T-cell (primary cell): ENCODE data around the gene DSG1. TPM values are rescaled to one million over a fixed set of nuclear protein-coding genes. Genes with fewer than 3 reads are reported as not detected.

Experiments used
- ATAC-seq, 4 experiments: fragments of 200-7000 bp in 3 of 4; fragments of 150-1000 bp in 1 of 4; cut with Tn5 transposase; replicated peaks in 1 of 4; 1 replicate in 3 of 4; 2 replicates in 1 of 4; pipeline ENCODE4 v1.10.0; 2021; ENCODE audit warnings: moderate library complexity in 3 of 4, mild to moderate bottlenecking in 2 of 4, moderate number of reproducible peaks in 1 of 4
- CTCF ChIA-PET, 2 donors: fragments of 300-600 bp; sonication (Branson Sonifier 250); formaldehyde crosslinking; loops; one replicate each; lab custom pipeline; 2022; ENCODE audit warnings: antibody characterized with exemption in 2 of 2; lab: Charles Lee
- POLR2A ChIA-PET, 2 donors: fragments of 300-600 bp; sonication (Branson Sonifier 250); formaldehyde crosslinking; loops; one replicate each; lab custom pipeline; 2022; ENCODE audit warnings: antibody characterized with exemption in 2 of 2; lab: Charles Lee
- DNase-seq, 35 experiments: peaks; one replicate each; pipeline versions ENCODE4 v3.0.0 to v3.0.0-alpha.2; 2013 to 2023
- H3K27ac ChIP-seq: one replicate; pipeline ENCODE4 v1.5.1; 2013; ENCODE audit warnings: low read length
- H3K27me3 ChIP-seq, 2 experiments: replicated peaks in 1 of 2; 1 replicate in 1 of 2; 2 replicates in 1 of 2; pipeline versions ENCODE4 v1.6.1 to v1.7.0; 2013; ENCODE audit warnings: low read length in 1 of 2, mixed read lengths in 1 of 2; ENCODE audit not compliant: control insufficient read depth in 2 of 2, insufficient read depth in 2 of 2; ENCODE audit errors: extremely low read depth in 1 of 2
- H3K36me3 ChIP-seq, 2 donors: 1 replicate in 1 of 2; 2 replicates in 1 of 2; pipeline versions ENCODE4 v1.6.1 to v1.7.0; 2013; ENCODE audit warnings: low read length in 1 of 2; ENCODE audit not compliant: control insufficient read depth in 2 of 2, insufficient read depth in 1 of 2; ENCODE audit errors: extremely low read depth in 1 of 2
- H3K4me1 ChIP-seq, 2 experiments: 1 replicate in 1 of 2; 2 replicates in 1 of 2; pipeline versions ENCODE4 v1.6.1 to v1.7.0; 2013; ENCODE audit warnings: low read length in 2 of 2, mixed read lengths in 1 of 2; ENCODE audit not compliant: insufficient read depth in 2 of 2, control insufficient read depth in 1 of 2; ENCODE audit errors: extremely low read depth in 1 of 2
- H3K4me3 ChIP-seq, 2 donors: 1 replicate in 1 of 2; 2 replicates in 1 of 2; pipeline versions ENCODE4 v1.5.1 to v1.7.0; 2013; ENCODE audit warnings: mild to moderate bottlenecking in 2 of 2, low read length in 1 of 2, moderate library complexity in 1 of 2; ENCODE audit not compliant: control insufficient read depth in 1 of 2; ENCODE audit errors: extremely low read depth in 1 of 2
- H3K9me3 ChIP-seq: 2 replicates; pipeline ENCODE4 v1.7.0; 2013
- H3K27ac Mint-ChIP-seq, 2 donors: one replicate each; pipeline ENCODE4 v1.8.0; 2020 to 2021; ENCODE audit warnings: mild to moderate bottlenecking in 2 of 2, mixed read lengths in 2 of 2
- H3K27me3 Mint-ChIP-seq, 2 donors: one replicate each; pipeline ENCODE4 v1.8.0; 2021 to 2022; ENCODE audit warnings: mixed read lengths in 2 of 2
- H3K36me3 Mint-ChIP-seq: one replicate; pipeline ENCODE4 v1.8.0; 2021; ENCODE audit warnings: mixed read lengths
- H3K4me1 Mint-ChIP-seq, 3 donors: one replicate each; pipeline ENCODE4 v1.8.0; 2020 to 2022; ENCODE audit warnings: mixed read lengths in 3 of 3, mild to moderate bottlenecking in 1 of 3
- H3K4me3 Mint-ChIP-seq, 3 donors: one replicate each; pipeline ENCODE4 v1.8.0; 2020 to 2022; ENCODE audit warnings: mild to moderate bottlenecking in 3 of 3, mixed read lengths in 3 of 3, moderate library complexity in 3 of 3
- H3K9me3 Mint-ChIP-seq, 3 donors: one replicate each; pipeline ENCODE4 v1.8.0; 2020 to 2022; ENCODE audit warnings: mixed read lengths in 3 of 3
- WGBS: methylation state at CpG from one replicate; pipeline ENCODE4 v1.1.5; 2013; ENCODE audit warnings: missing lambda C conversion rate; ENCODE audit not compliant: insufficient coverage; 5-methylcytosine and 5-hydroxymethylcytosine counted together
- total RNA-seq, 35 experiments: library from RNA in 6 of 35; stranded (reverse) in 6 of 35; fragments of 120-200 nt in 1 of 35; gene quantifications; one replicate each; pipeline versions ENCODE4 v1.2.1 to v1.2.4 and lab custom pipeline; 2013 to 2026

The DSG1 gene
- total RNA-seq, 5 donors from 2014 or later (not counting 1 experiment from before 2014, with no cell fraction given) = not detected

DNA sequence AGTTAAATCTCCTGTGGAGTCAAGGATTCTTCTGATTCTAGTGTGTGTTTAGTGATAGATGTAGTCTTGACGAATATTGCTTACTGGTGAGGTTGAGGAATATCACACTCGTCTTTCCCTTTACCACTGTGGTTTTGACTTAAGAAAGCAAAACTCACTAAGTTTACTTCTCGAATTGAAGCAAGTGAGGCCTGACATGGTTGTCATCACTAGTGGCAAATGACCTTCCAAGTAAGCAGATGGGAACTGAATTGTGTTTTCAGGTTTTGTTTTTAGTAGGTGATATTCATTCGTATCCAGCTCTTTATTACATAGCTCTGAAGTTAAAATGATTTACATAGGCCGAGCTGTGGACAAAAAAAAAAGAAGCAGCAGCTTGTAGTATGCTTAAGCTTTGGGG is 38.1 kb downstream of the DSG1 start:
- Histone ChIP-seq H3K4me1 (no peaks in the 10 kb centered on the region), H3K9me3 (no peaks in the 10 kb centered on the region), H3K36me3 (no peaks in the 10 kb centered on the region), H3K4me3 (no peak overlapping the region), H3K27me3 (no peaks in the 10 kb centered on the region), H3K27ac (no peak overlapping the region)
- ChIA-PET POLR2A (interaction anchor here in 1 of 2 donors (0.6 kb wide), 1 partner anchor 99 kb away, joined by 3 read pairs; no protein-coding TSS in a partner anchor), CTCF (no interaction called here)
- no peak overlapping the region for H3K27ac Mint-ChIP-seq
- no peaks in the 10 kb centered on the region for H3K27me3 Mint-ChIP-seq
- H3K36me3 Mint-ChIP-seq = no peaks in the 10 kb centered on the region
- no CpG with 5 or more reads among the region's 5 CpGs for WGBS
- H3K9me3 Mint-ChIP-seq = peaks cover 0 to 10% (median 7%) of the 10 kb centered on the region in 3 donors
- H3K4me1 Mint-ChIP-seq = no peaks in the 10 kb centered on the region
- H3K4me3 Mint-ChIP-seq = no peak overlapping the region
- no peak for ATAC-seq
- no peak for DNase-seq

DNA sequence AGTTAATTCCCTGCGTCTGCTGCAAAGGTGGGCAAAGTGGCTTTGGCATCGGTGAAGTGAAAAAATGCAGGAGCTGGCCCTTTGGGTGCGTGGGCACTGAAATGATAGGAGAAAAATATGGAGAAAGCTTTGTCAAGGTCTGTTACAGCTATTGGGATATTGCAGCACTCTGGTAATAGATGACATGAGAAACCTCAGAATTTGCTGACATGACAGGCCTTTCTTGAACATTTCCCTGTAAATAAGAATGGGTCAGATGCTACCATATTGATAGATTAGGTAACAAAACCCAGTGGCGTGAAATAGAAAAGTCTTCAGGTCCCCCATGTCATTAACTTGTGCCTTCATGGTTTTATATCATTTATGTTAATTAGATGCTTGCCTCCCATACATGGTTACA is 46.2 kb downstream of the DSG1 start:
- H3K9me3 ChIP-seq = no peaks in the 10 kb centered on the region
- CTCF ChIA-PET = no interaction called here
- POLR2A ChIA-PET = no interaction called here
- Mint-ChIP-seq H3K36me3 (no peaks in the 10 kb centered on the region), H3K9me3 (peaks cover 0 to 16% (median 5%) of the 10 kb centered on the region in 3 donors), H3K27ac (no peak overlapping the region), H3K27me3 (no peaks in the 10 kb centered on the region), H3K4me1 (no peaks in the 10 kb centered on the region), H3K4me3 (no peak overlapping the region)
- 100% methylated on average over 3 of the region's 4 CpGs for WGBS
- no peaks in the 10 kb centered on the region for H3K36me3 ChIP-seq
- no peak overlapping the region for H3K27ac ChIP-seq
- no peak for ATAC-seq
- H3K4me1 ChIP-seq = no peaks in the 10 kb centered on the region
- no peak overlapping the region for H3K4me3 ChIP-seq
- DNase-seq = no peak
- no peaks in the 10 kb centered on the region for H3K27me3 ChIP-seq

DNA sequence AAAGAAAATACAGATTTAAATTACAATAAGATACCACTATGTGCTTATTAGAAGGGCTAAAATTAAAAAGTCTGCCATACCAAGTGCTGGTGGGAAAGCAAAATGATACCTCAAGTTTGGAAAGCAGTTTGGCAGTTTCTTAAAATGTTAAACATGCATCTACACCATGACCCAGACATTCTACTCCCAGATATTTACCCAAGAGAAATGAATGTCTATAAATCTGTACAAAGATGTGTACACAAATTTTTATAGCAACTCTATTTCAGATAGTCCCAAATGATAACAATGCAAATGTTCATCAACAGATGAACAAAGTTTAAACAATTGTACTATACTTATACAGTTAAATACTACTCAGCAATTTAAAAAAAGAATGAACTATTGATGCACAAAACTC is 51.5 kb downstream of the DSG1 start:
- Histone ChIP-seq H3K27ac (no peak overlapping the region), H3K27me3 (no peaks in the 10 kb centered on the region), H3K9me3 (no peaks in the 10 kb centered on the region), H3K4me1 (no peaks in the 10 kb centered on the region), H3K4me3 (no peak overlapping the region), H3K36me3 (no peaks in the 10 kb centered on the region)
- no peak overlapping the region for H3K27ac Mint-ChIP-seq
- H3K9me3 Mint-ChIP-seq = peaks cover 0 to 6% (median 0%) of the 10 kb centered on the region in 3 donors
- no peaks in the 10 kb centered on the region for H3K4me1 Mint-ChIP-seq
- no peak overlapping the region for H3K4me3 Mint-ChIP-seq
- DNase-seq = no peak
- ChIA-PET POLR2A (no interaction called here), CTCF (no interaction called here)
- no peak for ATAC-seq
- H3K36me3 Mint-ChIP-seq = no peaks in the 10 kb centered on the region
- H3K27me3 Mint-ChIP-seq = peaks cover 0 to 2% of the 10 kb centered on the region in 2 donors

DNA sequence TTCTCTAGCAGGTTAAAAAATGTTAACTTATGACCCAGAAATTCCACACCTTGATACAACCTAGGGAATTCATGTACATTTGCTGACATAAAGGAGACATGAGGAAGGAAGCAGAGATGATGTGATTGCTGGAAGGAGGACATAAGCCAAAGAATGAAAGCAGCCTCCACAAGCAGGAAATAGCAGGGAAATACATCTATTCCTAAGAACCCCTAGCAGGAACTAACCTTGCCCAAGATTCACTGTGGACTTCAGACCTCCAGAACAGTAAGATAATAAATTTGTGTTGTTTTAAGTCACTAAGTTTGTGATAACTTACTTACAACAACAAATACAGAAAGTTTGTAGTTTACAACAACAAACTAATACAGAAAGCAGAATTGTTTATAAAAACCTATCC is 54.0 kb downstream of the DSG1 start:
- H3K36me3 Mint-ChIP-seq = no peaks in the 10 kb centered on the region
- H3K4me3 Mint-ChIP-seq = no peak overlapping the region
- H3K27me3 Mint-ChIP-seq = peaks cover 0 to 3% of the 10 kb centered on the region in 2 donors
- peaks cover 0 to 6% (median 0%) of the 10 kb centered on the region in 3 donors for H3K9me3 Mint-ChIP-seq
- ChIA-PET POLR2A (no interaction called here), CTCF (no interaction called here)
- no peaks in the 10 kb centered on the region for H3K27me3 ChIP-seq
- H3K4me1 ChIP-seq = no peaks in the 10 kb centered on the region
- no peak overlapping the region for H3K27ac ChIP-seq
- no peaks in the 10 kb centered on the region for H3K9me3 ChIP-seq
- DNase-seq = no peak
- no peak overlapping the region for H3K27ac Mint-ChIP-seq
- no peak for ATAC-seq
- no peaks in the 10 kb centered on the region for H3K36me3 ChIP-seq
- no peaks in the 10 kb centered on the region for H3K4me1 Mint-ChIP-seq
- H3K4me3 ChIP-seq = no peak overlapping the region

DNA sequence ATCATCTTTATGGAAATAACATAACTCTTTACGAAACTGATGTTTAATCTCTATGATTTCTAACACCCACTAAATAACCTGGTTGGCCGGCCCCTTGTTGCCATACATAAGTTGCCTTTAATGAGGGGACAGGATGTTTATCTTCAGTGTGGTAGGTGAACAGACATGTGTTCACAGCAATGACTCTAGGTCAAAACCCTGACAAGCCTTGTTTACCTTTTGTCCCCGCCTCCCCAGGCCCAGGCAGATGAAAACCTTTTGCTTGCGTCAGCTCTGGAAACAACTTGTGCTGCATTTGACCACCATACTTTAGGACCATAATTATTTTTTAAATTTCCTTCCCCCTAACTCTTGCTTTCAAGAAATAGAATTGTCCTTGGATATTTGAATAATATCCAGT is 55.7 kb downstream of the DSG1 start:
- Mint-ChIP-seq H3K27ac (no peak overlapping the region), H3K4me3 (no peak overlapping the region), H3K27me3 (peaks cover 0 to 3% of the 10 kb centered on the region in 2 donors), H3K4me1 (no peaks in the 10 kb centered on the region), H3K9me3 (peaks cover 0 to 3% (median 1%) of the 10 kb centered on the region in 3 donors), H3K36me3 (no peaks in the 10 kb centered on the region)
- ATAC-seq = no peak
- no CpG with 5 or more reads among the region's 4 CpGs for WGBS
- Histone ChIP-seq H3K9me3 (no peaks in the 10 kb centered on the region), H3K36me3 (no peaks in the 10 kb centered on the region), H3K4me3 (no peak overlapping the region), H3K27ac (no peak overlapping the region), H3K4me1 (no peaks in the 10 kb centered on the region), H3K27me3 (no peaks in the 10 kb centered on the region)
- POLR2A ChIA-PET = no interaction called here
- no peak for DNase-seq
- CTCF ChIA-PET = no interaction called here

DNA sequence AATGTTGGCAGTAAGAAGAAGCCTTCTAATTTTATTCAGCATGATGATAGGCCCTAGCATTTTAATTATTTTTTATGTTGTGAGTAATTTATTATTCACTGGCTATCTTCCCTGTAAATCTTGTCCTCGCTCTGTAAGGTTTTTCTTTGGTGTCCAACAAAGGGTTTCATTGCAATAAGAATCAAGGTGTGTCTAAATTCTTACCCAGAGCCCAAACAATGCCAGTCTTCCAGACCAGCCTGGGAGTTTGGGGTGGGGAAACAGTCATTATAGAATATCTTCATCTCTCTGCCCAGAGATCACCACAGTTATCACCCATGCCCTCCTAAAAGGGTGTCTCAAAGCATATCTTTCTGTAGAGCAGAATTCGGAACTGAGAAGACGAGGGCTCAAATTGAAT is 58.5 kb downstream of the DSG1 start, which contains the start of gene DSG4:
Gene DSG4, plus strand, starts transcription at position 301 of the 400 bp plus-strand sequence. CDS start 135 bp downstream, outside the sequence.
- no peak within 1 kb of the TSS for H3K4me3 Mint-ChIP-seq
- POLR2A ChIA-PET = no interaction called here
- Histone ChIP-seq H3K36me3 (no peaks in the 10 kb centered on the region), H3K27me3 (no peaks in the 10 kb centered on the region), H3K9me3 (no peaks in the 10 kb centered on the region), H3K4me1 (no peaks in the 10 kb centered on the region), H3K27ac (no peak within 1 kb of the TSS), H3K4me3 (no peak within 1 kb of the TSS)
- H3K27ac Mint-ChIP-seq = no peak within 1 kb of the TSS
- no peaks in the 10 kb centered on the region for H3K4me1 Mint-ChIP-seq
- 100% methylated on average over 2 of the region's 3 CpGs for WGBS
- peaks cover 0 to 3% of the 10 kb centered on the region in 2 donors for H3K27me3 Mint-ChIP-seq
- ATAC-seq = no peak
- H3K9me3 Mint-ChIP-seq = peaks cover 0 to 3% (median 1%) of the 10 kb centered on the region in 3 donors
- CTCF ChIA-PET = no interaction called here
- no peaks in the 10 kb centered on the region for H3K36me3 Mint-ChIP-seq
- DNase-seq = no peak

DNA sequence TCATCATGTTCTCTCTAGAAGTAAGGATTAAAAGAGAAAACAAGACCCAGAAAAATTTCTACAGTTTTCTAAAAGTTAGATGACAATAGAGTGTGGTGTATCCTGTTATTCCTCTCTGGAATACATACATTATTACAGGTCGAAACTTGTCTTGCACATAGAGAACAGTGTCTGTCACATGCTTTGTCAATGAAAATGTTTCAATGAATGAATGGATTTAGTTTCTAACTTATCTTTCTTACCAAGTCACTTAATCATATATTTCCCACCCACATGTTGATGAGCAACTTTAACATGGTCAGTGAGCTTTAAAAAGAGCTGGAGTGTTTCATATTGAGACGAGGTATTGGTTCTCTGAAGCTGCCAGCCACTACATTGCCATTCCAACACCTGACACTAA is 63.0 kb downstream of the DSG1 start:
- Histone ChIP-seq H3K4me1 (no peaks in the 10 kb centered on the region), H3K27ac (no peak overlapping the region), H3K36me3 (no peaks in the 10 kb centered on the region), H3K4me3 (no peak overlapping the region), H3K9me3 (no peaks in the 10 kb centered on the region), H3K27me3 (no peaks in the 10 kb centered on the region)
- WGBS = no CpG with 5 or more reads among the region's 2 CpGs
- CTCF ChIA-PET = no interaction called here
- H3K36me3 Mint-ChIP-seq = no peaks in the 10 kb centered on the region
- no peak for DNase-seq
- peaks cover 0 to 3% (median 1%) of the 10 kb centered on the region in 3 donors for H3K9me3 Mint-ChIP-seq
- ATAC-seq = no peak
- H3K27ac Mint-ChIP-seq = no peak overlapping the region
- H3K4me1 Mint-ChIP-seq = no peaks in the 10 kb centered on the region
- POLR2A ChIA-PET = no interaction called here
- H3K4me3 Mint-ChIP-seq = no peak overlapping the region
- H3K27me3 Mint-ChIP-seq = no peaks in the 10 kb centered on the region
